NCI-H2171 treated with DMSO at 0.1 percent for 48 hours (cell line): ENCODE results near the gene BANF2.

Source experiments
- DNase-seq: peaks from one replicate; lab custom pipeline; 2025; lab: John Stamatoyannopoulos, UW

The BANF2 gene

GRCh38 chr20:17710379-17711266 lies 10.9 kb downstream of the BANF2 start:
- no peak for DNase-seq

DNA sequence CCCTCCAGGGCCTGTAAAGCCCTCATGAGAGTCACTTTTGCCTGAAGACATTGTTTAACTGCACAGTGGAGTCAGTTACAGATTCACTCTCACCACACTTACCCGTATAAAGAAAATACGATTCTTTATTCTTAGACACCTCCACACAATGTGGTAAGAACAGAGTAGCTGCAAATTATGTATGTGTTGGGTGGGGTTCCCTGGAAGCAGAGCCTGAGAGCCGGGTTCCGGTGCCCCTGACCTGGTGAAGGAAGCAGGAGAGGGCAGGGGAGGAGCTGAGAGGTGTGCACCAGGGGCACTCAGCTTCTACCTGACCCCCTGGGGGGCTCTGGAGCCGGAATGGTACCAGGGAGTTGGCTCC lies 11.5 kb downstream of the BANF2 start:
- DNase-seq, result no peak

GRCh38 chr20:17712201-17712600 lies 12.4 kb downstream of the BANF2 start:
- no peak for DNase-seq

DNA sequence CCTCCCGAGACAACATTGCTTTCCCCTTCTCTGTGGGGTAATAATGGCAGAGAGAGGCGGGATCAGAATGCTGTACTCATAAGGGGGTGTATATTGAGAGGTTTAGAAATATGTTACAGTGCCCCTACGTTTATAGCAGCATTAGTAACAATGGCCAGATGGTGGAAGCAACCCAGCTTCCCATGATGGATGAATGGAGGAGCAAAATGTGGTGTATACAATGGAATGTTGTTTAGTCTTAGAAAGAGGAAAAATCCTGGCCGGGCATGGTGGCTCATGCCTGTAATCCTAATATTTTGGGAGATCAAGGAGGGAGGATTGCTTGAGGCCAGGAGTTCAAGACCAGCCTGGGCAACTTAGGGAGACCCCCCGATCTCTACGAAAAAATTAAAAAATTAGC lies 12.9 kb downstream of the BANF2 start:
- DNase-seq, result no peak

DNA sequence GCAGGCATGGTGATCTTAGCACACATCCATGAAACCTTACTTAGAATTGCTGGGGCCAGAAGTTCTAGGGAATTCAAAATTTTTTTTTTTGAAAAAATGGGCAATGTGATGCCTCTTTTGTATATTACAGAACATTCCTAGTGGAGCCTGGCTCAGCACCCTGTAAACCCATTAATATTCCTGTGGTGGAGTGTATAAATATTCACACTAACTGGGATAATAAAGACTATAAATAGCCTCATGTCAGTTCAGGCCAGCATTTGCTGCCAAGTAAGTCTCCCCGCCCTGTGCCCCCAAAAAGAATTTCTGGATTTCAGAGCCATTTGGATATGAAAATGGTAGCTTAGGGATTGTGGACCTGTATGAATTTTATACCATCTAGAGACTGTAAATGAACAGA lies 14.8 kb downstream of the BANF2 start:
- no peak for DNase-seq

DNA sequence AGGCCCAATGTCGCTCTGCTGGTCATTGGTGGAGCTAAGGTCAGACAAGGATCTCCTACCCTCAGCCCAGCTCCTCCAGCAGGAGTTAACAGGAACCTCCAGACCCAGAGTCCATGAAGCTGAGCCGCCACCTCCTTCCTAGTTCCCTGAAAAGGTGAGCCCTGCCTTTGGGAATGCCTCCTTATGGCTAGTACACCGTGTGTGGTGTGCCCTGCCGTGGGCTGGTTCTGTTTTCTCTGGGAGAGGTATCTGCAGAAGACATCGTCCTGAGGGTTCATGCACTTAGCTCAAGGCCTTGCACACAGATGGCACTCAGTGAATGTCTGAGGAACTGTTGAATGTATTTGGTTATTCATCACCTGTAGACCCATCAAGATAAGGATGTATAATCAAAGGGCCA lies 15.3 kb downstream of the BANF2 start:
- no peak for DNase-seq

- no peak for DNase-seq
Observed at GRCh38 chr20:17716331-17716730, 16.6 kb downstream of the BANF2 start.

DNA sequence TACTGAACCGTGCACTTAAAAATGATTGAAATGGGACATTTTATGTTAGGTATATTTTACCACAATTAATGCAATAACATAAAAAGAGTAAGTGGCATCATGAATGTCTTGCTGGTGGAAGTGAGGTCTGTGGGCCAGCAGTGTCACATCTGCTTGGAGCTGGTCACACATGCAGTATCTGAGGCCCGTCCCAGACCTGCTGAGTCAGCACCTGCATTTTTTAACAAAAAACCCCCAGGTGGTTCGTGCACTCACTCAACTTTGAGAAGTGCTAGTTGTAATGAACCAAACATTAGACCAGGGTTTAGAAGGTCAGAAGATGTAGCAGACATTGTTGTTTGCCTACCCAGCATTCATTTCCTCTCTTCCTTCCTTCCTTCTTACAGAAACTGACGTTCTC lies 21.0 kb downstream of the BANF2 start:
- no peak for DNase-seq

GRCh38 chr20:17721802-17722486 lies 22.2 kb downstream of the BANF2 start:
- peak; percentile 29 for DNase-seq

GRCh38 chr20:17722493-17723300 lies 22.9 kb downstream of the BANF2 start:
- no peak for DNase-seq

DNA sequence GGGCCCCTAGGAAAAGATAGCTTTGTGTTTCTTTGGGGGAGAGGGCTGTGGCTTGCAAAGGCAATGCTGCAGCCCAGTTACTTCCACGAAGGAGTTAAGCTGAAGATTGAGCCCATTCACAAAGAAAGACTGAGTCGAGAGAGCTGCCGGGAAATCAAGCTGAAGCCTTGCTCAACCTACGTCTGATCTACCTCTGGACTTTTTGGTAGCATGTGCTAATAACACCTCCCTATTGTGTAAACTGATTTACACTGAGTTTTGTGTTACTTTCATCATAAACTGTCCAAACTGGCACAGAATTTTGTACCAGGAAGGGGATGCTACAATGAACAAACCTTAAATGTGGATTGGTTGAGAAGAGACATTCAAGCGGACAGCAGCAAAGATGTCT lies 23.5 kb downstream of the BANF2 start:
- DNase-seq, result no peak

GRCh38 chr20:17725094-17725835 lies 25.5 kb downstream of the BANF2 start:
- peak; percentile 92 for DNase-seq

- DNase-seq, result no peak
Observed at GRCh38 chr20:17726902-17727301, 27.1 kb downstream of the BANF2 start.

DNA sequence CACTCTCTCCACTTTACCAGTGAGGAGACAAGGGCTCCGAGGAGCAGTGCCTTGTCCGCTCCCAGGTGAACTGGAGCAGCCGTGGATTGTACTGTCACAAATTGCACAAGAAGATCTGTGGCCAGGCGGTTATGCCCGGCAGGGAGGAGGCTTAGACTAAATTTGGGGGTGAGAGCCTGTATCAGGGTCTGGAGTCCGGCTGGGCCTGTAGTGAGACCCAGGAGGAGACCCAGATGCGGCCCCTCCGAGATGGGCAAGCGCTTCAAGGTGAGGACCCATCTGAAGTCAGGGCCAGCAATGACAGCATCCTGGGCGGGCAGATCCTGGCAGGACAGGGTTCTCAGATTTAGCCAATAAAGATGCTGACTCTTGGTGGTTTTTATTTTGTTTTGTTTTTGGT lies 27.6 kb downstream of the BANF2 start:
- no peak for DNase-seq

GRCh38 chr20:17728074-17728473 lies 28.3 kb downstream of the BANF2 start:
- no peak for DNase-seq

DNA sequence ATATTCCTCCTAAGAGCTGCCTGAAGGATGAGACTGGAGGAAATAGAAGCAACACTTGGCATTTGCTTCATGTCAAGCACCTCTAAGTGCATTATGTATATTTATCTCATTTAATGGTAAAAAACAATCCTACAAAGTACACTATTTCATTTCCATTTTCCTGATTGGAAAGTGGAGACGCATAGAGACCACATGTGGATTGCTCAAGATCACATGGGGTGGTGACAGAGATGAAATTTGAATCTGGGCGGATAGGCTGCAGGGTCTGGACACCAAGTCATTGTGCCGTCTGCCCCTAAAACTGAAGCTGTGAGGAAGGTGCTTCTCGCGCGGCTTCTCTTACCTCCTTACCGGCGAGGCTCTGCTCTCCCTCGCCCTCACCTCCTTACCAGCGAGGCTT lies 30.3 kb downstream of the BANF2 start:
- DNase-seq, result no peak

DNA sequence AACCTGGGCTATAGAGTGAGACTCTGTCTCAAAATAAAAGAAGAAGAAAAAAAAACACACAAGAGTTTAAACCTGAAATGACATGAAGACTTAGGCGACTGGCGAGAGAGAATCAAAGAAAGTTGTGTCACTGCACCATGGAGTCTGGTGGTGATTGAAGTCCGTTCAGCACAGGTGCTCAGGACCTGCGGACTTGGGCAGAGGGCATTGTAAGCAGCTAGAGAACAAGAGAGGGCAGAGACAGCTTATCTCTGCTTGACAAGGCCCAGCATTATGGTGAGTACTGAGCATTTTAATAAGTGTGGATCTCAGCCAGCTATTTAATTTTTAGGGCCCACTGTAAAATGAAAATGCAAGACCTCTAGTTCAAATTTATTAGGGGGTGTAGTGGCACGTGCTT lies 31.5 kb downstream of the BANF2 start:
- DNase-seq, result no peak

DNA sequence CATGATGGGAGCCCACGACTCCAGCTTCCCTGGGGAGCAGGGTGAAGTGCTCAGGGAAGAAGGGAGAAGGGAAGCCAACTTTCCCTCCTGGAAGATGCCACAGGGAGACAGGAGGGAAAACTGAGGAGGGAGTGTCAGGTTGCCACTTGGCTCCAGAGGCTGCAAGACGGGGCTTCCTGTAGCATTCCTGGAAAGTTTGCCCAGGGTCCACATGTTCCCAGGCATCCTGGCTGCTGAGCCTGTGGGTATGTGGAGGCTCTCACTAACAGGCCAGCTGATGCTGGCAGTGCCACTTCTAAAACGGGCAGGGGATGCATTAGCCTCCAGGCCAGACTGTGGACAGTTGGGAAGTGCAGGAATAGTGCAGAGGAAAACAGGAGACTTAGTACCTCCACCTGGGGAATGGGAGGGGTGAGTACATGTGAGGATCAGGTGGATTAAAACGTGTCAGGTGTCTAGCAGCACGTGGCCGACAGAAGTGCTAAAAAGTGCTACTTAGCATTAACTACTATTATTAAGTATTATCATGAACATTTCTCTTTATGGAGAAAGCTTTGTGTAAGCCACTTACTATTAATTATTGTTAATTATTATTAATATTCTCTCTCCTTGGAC lies 33.2 kb downstream of the BANF2 start:
- DNase-seq, result peak; percentile 59

GRCh38 chr20:17733767-17734304 lies 34.1 kb downstream of the BANF2 start:
- DNase-seq, result no peak

DNA sequence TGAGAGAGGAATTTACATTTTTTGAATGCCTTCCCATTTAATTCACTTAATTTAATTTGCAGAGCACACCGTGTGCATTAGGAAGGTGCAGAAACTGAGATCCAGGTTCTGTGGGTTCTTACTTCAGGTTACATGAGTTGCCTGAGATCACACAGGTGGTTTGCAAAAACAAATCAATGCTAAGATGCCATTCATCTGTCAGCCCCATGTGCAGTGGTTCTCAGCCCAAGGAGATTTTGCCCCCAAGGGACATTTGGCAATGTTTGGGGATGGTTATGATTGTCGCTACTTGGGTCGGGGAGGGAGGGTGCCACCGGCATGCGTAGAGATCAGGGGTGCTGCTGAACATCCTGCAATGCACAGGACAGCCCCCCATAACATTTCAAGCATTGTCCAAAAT lies 34.6 kb downstream of the BANF2 start:
- DNase-seq, result no peak

DNA sequence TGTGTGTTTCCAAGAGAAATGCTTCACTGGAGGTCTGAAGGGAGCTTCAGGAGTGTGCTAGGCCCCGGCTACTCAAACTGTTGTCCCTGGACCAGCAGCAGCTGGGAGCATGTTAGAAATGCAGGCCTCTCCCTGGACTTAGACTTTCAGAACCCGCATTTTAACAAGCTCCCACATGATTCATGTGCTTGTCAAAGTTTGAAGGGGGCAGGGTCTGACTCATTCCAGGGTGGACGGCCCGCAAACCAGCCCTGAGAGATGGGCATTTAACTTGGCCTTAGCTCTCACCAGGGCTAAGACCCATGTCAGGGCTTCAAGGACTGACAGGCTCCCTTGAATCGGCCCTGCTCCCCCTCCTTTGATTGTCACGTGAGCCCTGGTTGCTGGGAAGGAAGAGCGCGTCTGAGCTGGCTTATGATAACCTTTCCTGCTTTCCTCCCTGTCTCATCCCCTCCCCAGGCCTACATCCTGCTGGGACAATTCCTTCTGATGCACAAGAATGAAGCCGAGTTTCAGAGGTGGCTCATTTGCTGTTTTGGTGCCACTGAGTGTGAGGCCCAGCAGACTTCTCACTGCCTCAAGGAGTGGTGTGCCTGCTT lies 35.5 kb downstream of the BANF2 start:
- DNase-seq, result no peak
